Posterior vena cava (tissue), 2 donors: ENCODE results near the gene MIA3. TPM values are rescaled to one million over a fixed set of nuclear protein-coding genes. Genes with fewer than 3 reads are reported as not detected.

Experiments used
- DNase-seq: peaks from one replicate; pipeline ENCODE4 v3.0.0-alpha.2; 2020; ENCODE audit warnings: low spot score
- intact Hi-C, 2 donors: fragments of 100-400 bp; cut with DNase I; formaldehyde crosslinking; loops; one replicate each; pipeline versions ENCODE4 v1.14.1 to v1.14.2; 2022 to 2023
- total RNA-seq, 2 donors: library from RNA; stranded (reverse); fragmentation: NEBNext Ultra II Directional; extraction: Animal tissue kit (Norgen Biotek cat#: 25700); gene quantifications; one replicate each; pipeline ENCODE4 v1.2.1, GENCODE V29; 2021
- donor health status: DM: yes; HTN: yes; CAD: no.
- donor health status: DM: yes; HTN: yes; CAD: no.

The MIA3 gene
- total RNA-seq, 2 donors from 2014 or later: 60.9 to 63.0 TPM

DNA sequence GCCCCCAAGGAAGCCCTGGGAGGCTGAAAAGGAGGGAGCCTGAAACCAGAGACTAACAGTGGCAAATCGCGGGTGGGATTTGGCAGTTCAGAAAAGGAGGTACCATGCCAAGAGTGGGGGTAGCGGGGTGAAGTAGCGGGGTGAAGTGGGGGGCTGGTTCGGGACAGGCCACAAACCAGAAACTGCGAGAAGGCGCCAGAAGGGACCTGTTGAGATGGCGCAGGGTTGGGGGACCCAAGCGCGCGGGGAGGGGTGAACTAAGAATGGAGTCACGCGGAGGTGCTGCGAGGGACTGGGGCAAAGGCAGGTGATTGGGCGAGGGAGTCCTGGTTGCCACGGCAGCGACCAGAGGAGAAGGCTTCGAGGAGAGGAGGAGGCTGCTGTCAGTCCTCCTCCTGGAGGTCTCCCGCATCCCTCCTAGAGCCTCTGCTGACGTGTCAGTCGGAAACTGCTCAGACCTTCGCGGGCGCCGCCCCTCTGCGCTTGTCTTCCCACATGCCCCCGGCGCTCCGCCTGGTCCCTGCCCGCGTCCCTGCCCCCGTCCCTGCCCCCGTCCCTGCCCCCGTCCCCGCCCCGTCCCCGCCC lies 438 bp upstream of the MIA3 start:
- intact Hi-C loops: no loop called here
- peak; percentile 98 for DNase-seq

DNA sequence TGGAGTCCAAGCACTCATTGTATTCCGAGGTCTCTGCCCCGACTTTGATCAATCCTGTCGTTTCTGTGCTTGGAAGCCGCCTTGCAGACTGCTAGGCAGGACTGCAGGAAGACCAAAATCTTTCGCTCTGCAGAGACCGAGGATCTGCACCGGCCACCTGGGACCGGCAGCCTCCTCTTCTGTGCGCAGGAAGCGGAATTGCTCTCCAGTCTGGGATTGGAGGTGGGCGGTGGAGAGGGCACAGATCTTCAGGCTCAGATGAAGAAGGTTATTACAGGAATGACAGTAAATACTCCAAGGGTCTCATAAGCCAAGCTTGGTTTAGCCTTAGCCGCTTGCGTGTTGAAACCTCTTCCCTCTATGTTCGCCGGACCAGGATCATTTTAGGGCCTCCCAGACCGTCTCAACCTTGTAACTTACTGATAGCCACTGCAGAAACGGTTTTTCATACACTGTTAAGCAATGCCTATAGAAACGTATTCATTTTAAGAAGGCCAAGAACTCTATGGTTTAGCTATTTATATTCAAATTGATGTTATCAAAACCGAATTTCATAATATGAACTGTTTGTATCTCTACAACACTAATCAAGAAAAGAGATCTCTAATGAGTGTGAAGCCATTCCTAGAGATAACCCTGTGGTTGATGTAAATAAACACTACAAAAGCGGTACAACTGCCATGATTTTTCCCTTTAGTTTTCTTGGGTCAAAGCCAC lies 1.1 kb downstream of the MIA3 start:
- intact Hi-C loops: no loop called here
- DNase-seq: no peak

- no peak for DNase-seq
- intact Hi-C loops: no loop called here
These were observed 2.7 kb downstream of the MIA3 start for GRCh38 chr1:222620566-222620965.

GRCh38 chr1:222622765-222623164 lies 4.9 kb downstream of the MIA3 start:
- intact Hi-C loops: no loop called here
- DNase-seq: no peak

GRCh38 chr1:222623458-222623857 lies 5.6 kb downstream of the MIA3 start:
- no peak for DNase-seq
- intact Hi-C loops: no loop called here

DNA sequence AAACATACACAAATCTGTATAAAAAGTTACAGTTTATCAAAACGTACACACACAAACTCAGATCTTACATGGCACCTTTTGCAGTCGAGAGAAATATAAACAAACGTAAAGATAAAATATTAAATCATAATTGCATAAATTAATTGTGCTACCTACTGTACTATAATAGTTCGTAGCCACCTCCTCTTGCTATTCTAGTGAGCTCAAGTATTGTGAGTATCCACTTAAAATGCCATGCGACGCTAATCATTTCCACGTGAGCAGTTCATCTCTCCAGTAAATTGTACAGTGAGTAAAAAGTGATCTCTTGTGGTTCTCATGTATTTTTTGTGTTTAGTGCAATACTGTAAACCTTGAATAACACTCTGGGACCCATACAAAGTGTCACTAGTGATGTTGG lies 6.3 kb downstream of the MIA3 start:
- no peak for DNase-seq
- intact Hi-C loops: no loop called here

DNA sequence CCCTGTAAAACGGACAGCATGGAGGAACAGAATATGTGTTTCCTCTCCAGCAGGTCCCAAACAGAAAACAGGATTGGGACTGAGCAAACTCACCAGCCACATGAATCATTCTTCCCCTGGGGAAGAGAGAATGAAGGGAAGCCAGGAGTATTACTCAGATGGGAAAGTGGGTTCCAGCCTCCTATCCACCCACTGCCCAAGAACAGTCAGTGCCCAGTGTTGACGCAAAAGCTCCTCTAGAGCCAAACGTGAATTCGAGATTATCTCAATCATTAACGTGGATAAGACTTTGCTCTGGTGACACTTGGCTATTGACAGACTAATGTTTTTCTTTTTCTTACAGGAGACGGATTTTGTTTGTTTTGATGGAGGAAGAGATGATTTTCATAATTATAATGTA lies 9.3 kb downstream of the MIA3 start:
- DNase-seq: no peak
- intact Hi-C loops: loop anchor here in 1 of 2 donors (2.0 kb wide), 1 partner anchor 46 kb away; no protein-coding TSS in a partner anchor

DNA sequence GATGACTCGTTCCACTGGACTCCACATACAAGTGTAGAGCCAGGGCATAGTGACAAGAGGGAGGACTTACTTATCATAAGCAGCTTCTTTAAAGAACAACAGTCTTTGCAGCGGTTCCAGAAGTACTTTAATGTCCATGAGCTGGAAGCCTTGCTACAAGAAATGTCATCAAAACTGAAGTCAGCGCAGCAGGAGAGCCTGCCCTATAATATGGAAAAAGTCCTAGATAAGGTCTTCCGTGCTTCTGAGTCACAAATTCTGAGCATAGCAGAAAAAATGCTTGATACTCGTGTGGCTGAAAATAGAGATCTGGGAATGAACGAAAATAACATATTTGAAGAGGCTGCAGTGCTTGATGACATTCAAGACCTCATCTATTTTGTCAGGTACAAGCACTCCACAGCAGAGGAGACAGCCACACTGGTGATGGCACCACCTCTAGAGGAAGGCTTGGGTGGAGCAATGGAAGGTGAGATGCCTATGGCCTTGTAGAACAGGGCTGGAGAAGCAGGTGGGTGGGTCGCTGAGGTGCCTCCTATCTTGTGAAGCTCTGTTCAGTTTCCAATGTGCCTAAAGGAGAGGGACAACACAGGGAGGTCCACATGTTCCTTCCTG lies 12.1 kb downstream of the MIA3 start:
- intact Hi-C loops: loop anchor here in 1 of 2 donors (5.0 to 10.0 kb wide), 2 partner anchors 45 to 168 kb away; partner anchors contain the start of gene TAF1A
- DNase-seq: no peak

- no peak for DNase-seq
- intact Hi-C loops: loop anchor here (2.0 to 10.0 kb wide), 3 partner anchors 47 to 169 kb away; partner anchors contain the start of gene TAF1A (in 1 of the 2)
These were observed 13.8 kb downstream of the MIA3 start for GRCh38 chr1:222631611-222632208.

DNA sequence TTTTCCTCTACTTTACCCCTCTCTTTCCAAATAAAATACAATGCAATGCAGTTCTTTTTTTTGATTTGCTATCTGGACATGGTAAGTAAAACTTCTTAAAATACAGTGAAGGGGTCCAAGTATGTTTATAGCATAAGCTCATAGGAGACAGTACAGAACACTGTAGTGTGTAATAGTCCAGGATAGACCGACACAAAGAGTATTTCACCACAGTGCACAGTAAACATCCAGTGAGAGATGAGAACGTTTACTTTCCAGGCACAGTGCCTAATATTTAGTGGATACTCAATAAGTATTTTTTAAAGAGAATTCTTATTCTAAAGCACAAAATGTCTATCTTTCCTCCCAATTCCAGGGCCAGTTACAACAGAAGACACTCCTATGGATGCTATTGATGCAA lies 14.9 kb downstream of the MIA3 start:
- no peak for DNase-seq
- intact Hi-C loops: loop anchor here (2.0 to 10.0 kb wide), 3 partner anchors 48 to 170 kb away; partner anchors contain the start of gene TAF1A (in 1 of the 2)

DNA sequence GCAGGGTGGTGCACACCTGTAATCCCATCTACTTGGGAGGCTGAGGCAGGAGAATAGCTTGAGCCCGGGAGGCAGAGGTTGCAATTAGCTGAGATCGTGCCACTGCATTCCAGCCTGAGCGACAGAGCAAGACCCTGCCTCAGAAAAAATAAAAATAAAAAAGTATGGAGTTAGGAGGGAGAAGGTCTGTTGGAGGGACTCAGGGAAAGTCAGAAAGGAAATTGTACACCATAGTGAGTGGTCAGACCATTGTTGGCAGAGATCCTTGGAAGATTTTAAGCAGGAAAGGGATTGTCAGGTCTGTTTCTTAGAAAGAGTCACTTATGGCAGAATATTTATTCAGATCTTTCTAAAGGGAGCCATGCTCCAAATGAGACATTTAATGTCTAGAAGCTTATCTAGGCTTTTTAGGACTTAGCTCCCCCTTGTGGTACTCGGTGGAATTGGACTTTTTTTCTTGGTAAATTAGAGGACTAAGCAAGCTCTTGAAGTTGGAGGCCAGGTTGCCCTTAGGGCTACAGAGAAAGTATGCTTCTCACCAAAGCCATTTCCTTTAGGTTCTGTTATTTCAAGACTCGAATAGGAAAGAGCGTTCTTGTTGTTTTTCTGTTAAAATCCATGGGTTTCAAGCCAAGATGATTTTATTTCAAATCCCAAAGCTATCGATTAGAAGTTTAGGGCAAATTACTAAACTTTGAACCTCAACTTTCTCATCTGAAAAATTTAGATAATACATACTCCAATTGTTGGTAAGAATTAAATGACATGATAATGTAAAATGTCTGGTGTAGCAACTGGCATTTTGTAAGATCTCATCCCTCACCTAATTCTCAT lies 16.5 kb downstream of the MIA3 start:
- no peak for DNase-seq
- intact Hi-C loops: loop anchor here in 1 of 2 donors (5.0 to 10.0 kb wide), 2 partner anchors 50 to 172 kb away; partner anchors contain the start of gene TAF1A

DNA sequence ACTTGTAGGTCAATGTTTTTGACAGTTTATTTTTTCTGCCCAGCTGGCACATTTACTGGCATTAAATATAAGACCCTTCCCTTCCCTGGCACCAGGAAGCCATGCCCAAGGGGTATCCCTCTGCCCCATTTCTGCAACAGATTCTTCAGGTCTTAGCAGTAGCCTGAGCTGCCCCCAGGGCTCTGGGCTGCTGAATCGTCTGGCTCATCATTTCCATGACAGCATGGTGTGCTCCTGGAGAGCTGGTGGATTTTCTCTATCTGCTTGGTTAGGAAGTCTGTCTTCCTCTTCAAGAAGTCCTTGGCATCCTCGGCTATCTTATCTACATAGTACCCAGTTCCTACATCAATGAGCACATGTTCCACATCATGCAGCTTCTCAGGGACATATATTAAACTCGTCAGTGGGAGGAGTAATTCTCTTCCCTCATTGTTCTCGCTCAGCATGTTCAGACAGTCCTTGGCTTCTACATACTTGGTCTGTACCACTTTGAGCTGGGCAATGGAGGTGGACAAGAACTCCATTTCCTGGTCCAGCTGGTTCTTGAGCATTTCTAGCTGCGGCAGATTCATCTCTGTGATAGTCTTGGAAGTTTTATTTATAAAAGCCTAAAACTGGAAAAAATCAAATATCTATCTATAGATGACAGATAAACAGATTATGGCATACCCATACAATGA lies 23.5 kb downstream of the MIA3 start:
- no peak for DNase-seq
- intact Hi-C loops: no loop called here

- intact Hi-C loops: no loop called here
- no peak for DNase-seq
These were observed 24.6 kb downstream of the MIA3 start for GRCh38 chr1:222642468-222642867.

DNA sequence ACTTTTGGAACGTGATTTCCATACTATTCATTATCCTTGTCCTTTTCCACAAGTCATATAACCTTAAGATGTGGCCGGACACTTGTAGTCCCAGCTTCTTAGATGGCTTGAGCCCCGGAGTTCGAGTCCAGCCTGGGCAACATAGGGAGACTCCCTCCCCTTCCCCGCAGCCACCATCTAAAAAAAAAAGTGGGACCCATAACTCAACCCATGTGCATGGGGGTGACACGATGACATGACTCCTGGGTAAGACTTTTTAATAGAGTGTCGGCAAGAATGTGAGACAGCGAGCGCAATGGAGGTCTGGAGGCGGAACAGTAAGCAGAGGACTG lies 25.7 kb downstream of the MIA3 start:
- intact Hi-C loops: no loop called here
- no peak for DNase-seq

GRCh38 chr1:222643938-222644635 lies 26.2 kb downstream of the MIA3 start:
- intact Hi-C loops: no loop called here
- peak; percentile 99 for DNase-seq

GRCh38 chr1:222644636-222644980 lies 26.7 kb downstream of the MIA3 start:
- no peak for DNase-seq
- intact Hi-C loops: no loop called here

DNA sequence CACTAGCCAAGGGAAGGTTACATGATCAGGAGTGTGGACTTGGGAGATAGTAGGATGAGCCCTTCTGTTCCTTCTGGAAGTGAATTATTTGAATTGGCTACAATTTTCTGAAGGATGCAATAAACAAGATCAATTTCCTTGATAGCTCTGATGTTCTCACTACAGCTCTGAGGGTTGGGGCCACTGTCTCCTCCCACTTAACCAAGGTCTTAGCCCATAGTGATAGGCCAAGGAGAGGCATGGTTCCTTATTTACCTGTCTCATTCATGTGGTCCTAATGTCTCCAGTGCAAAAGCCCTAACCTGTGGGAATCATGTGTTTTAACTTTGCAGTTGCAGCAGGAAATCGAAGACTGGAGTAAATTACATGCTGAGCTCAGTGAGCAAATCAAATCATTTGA lies 34.8 kb downstream of the MIA3 start:
- DNase-seq: no peak
- intact Hi-C loops: no loop called here

GRCh38 chr1:222653178-222653827 lies 35.4 kb downstream of the MIA3 start:
- DNase-seq: no peak
- intact Hi-C loops: no loop called here
